ENCODE measurements around the gene PC.
A peak's percentile ranks its signal among the peaks of the same experiment; 100 is the strongest.

Gene PC

DNA sequence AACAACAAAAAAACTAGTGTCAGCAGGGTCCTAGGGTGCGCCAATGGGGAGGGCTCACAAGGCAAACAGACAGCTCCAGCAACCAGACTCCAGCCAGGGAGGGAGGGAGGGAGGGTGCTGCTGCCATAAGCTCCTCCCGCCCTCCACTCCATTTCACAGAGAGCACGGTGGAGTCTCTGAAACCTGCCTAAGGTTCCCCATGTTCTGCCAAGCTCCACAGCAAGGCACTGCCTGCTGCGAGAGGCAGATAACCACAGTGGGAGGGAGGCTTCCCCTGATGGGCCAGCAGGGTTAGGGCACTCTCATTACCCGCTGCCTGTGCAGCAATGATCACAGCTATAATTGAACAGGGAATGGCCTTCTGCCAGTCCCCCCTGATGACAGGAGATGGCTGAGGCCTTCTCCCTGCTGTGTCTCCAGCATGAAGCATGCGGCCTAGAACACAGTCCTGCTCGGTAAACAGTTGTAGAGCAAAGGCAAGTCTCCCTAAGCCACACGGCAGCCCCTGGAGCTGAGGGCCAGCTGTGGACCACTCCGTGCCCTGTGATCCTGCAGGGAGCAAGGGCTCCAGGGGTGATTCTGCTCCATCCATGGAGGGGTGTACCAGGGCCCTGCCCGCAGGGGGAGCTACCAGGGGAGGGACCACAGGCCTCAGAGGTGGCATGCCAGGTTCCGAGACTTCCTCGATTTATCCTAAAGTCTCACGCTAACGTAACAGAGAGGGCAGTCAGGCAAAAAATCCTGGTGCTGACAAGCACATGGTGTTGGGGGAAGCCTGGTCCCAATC lies 42.9 kb downstream of the PC start:
- no peak overlapping the region for H3K4me3 Mint-ChIP-seq
- TF ChIP-seq, protein P1, sequence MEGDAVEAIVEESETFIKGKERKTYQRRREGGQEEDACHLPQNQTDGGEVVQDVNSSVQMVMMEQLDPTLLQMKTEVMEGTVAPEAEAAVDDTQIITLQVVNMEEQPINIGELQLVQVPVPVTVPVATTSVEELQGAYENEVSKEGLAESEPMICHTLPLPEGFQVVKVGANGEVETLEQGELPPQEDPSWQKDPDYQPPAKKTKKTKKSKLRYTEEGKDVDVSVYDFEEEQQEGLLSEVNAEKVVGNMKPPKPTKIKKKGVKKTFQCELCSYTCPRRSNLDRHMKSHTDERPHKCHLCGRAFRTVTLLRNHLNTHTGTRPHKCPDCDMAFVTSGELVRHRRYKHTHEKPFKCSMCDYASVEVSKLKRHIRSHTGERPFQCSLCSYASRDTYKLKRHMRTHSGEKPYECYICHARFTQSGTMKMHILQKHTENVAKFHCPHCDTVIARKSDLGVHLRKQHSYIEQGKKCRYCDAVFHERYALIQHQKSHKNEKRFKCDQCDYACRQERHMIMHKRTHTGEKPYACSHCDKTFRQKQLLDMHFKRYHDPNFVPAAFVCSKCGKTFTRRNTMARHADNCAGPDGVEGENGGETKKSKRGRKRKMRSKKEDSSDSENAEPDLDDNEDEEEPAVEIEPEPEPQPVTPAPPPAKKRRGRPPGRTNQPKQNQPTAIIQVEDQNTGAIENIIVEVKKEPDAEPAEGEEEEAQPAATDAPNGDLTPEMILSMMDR (IDR thresholded peaks at IDR 0.05; ENCODE audit: unreplicated experiment in 3 of 3): no peak
- no peaks in the 10 kb centered on the region for H3K27me3 Mint-ChIP-seq (ENCODE audit: low read depth)
- peak overlapping the region in 2 of 3 experiments; percentile 7 to 67 for H3K27ac Mint-ChIP-seq
- H3K9me3 Mint-ChIP-seq: no peaks in the 10 kb centered on the region
- no peaks in the 10 kb centered on the region for H3K36me3 Mint-ChIP-seq (ENCODE audit: low read depth)
- peaks cover 14% of the 10 kb centered on the region for H3K4me1 Mint-ChIP-seq

- Mint-ChIP-seq H3K4me1 (peaks cover 14% of the 10 kb centered on the region), H3K36me3 (ENCODE audit: low read depth) (no peaks in the 10 kb centered on the region), H3K27ac (no peak overlapping the region), H3K9me3 (no peaks in the 10 kb centered on the region), H3K4me3 (no peak overlapping the region), H3K27me3 (ENCODE audit: low read depth) (no peaks in the 10 kb centered on the region)
- TF ChIP-seq, protein P1 (IDR thresholded peaks at IDR 0.05; ENCODE audit: unreplicated experiment in 3 of 3): no peak
These were observed 43.7 kb downstream of the PC start for GRCh38 chr11:66914505-66914904.

DNA sequence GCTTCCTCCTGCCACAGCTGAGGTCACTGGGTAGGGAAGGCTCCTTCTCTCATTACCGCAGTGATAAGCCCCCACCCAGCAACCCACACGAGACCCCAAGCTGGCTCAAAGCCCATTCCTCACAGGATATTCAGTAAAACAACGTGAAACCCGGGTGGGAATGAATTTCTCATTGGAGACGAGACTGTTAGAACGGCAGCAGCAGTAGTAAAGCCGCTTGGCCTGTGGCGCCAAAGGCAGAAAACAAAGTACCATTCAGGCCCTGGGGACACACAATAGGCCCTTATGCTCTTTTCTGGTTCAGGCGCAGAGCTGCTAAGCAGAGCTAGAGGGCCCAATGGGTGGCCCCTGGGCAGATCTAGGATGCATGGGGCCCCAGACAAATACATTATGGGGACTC lies 45.3 kb downstream of the PC start:
- Mint-ChIP-seq H3K27me3 (ENCODE audit: low read depth) (no peaks in the 10 kb centered on the region), H3K4me1 (peaks cover 19% of the 10 kb centered on the region), H3K4me3 (no peak overlapping the region), H3K27ac (peak overlapping the region in 1 of 3 experiments; percentile 39), H3K9me3 (no peaks in the 10 kb centered on the region), H3K36me3 (ENCODE audit: low read depth) (no peaks in the 10 kb centered on the region)
- TF ChIP-seq, protein P1 (IDR thresholded peaks at IDR 0.05; ENCODE audit: unreplicated experiment in 3 of 3): no peak

DNA sequence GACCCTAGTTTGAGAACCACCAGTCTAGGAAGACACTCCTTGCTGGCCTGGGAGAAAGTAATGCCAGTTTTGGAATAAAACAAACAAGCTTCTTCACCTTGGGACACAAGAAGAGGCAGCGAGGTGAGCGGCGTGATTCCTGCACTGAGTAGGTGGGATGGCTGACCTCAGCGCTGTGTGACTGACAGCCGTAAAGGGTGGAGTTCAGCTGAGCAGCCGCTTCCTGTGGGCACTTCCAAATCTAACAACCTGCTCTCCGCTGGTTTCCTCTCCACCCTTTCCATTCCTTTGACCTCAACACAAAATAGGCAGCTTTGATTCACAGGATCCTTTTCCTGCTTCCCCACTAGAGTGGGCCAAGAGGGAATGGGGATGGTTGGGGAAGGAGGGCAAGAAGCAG lies 45.8 kb downstream of the PC start:
- Mint-ChIP-seq H3K36me3 (ENCODE audit: low read depth) (no peaks in the 10 kb centered on the region), H3K27me3 (ENCODE audit: low read depth) (no peaks in the 10 kb centered on the region), H3K27ac (peak overlapping the region in 2 of 3 experiments; percentile 39 to 51), H3K9me3 (no peaks in the 10 kb centered on the region), H3K4me1 (peaks cover 25% of the 10 kb centered on the region), H3K4me3 (no peak overlapping the region)
- TF ChIP-seq, protein P1 (IDR thresholded peaks at IDR 0.05; ENCODE audit: unreplicated experiment in 3 of 3): no peak

- Mint-ChIP-seq H3K4me3 (no peak overlapping the region), H3K27ac (no peak overlapping the region), H3K9me3 (no peaks in the 10 kb centered on the region), H3K4me1 (peaks cover 29% of the 10 kb centered on the region), H3K27me3 (ENCODE audit: low read depth) (no peaks in the 10 kb centered on the region), H3K36me3 (ENCODE audit: low read depth) (no peaks in the 10 kb centered on the region)
- TF ChIP-seq, protein P1 (IDR thresholded peaks at IDR 0.05; ENCODE audit: unreplicated experiment in 3 of 3): no peak
These were observed 47.5 kb downstream of the PC start for GRCh38 chr11:66910669-66911068.

DNA sequence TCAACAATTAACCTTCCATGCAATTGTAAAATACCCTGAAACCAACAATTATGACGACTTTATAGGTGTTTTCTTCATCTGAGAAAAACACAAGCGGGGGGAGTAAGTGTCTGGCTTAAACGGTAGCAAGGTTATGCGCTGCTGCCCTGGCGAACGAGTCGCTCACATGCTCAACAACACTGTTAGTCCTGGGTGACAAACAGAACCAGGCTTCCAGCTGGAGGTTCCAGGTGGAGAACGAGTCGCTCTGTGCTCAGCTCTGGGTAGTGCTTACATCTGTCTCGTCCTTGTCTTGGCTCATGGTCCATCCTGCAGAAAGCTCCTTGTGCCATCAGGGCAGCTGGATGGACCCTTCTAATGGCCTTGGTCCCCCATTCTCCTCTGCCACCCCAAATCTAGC lies 48.2 kb downstream of the PC start:
- no peaks in the 10 kb centered on the region for H3K9me3 Mint-ChIP-seq
- peaks cover 34% of the 10 kb centered on the region for H3K4me1 Mint-ChIP-seq
- peak overlapping the region in 1 of 3 experiments; percentile 41 for H3K27ac Mint-ChIP-seq
- no peaks in the 10 kb centered on the region for H3K27me3 Mint-ChIP-seq (ENCODE audit: low read depth)
- TF ChIP-seq, protein P1 (IDR thresholded peaks at IDR 0.05; ENCODE audit: unreplicated experiment in 3 of 3): no peak
- no peak overlapping the region for H3K4me3 Mint-ChIP-seq
- H3K36me3 Mint-ChIP-seq (ENCODE audit: low read depth): no peaks in the 10 kb centered on the region

All from nephron (organoid).